Tibial nerve (tissue), 4 donors: ENCODE data around the gene TTC23. TPM values are rescaled to one million over a fixed set of nuclear protein-coding genes. Genes with fewer than 3 reads are reported as not detected.

ENCODE experiments used
- DNase-seq, 2 donors: peaks; one replicate each; pipeline ENCODE4 v3.0.0-alpha.2; 2019; ENCODE audit warnings: low spot score in 2 of 2
- H3K27ac ChIP-seq, 4 donors: fragments of 200-600 bp; sonication (generic) in 3 of 4; one replicate each; pipeline ENCODE4 v1.5.1; 2017 to 2019; ENCODE audit warnings: mild to moderate bottlenecking in 1 of 4
- H3K27me3 ChIP-seq, 2 donors: fragments of 200-600 bp; sonication (generic) in 1 of 2; one replicate each; pipeline versions ENCODE4 v1.5.1 to v1.6.0; 2017 to 2019
- H3K36me3 ChIP-seq, 3 donors: fragments of 200-600 bp; sonication (generic); one replicate each; pipeline ENCODE4 v1.5.1; 2018 to 2019
- H3K4me1 ChIP-seq, 4 donors: fragments of 200-600 bp; sonication (generic) in 3 of 4; one replicate each; pipeline ENCODE4 v1.5.1; 2017 to 2019
- H3K4me3 ChIP-seq, 4 donors: fragments of 200-600 bp; sonication (generic) in 3 of 4; one replicate each; pipeline ENCODE4 v1.5.1; 2017 to 2019; ENCODE audit warnings: mild to moderate bottlenecking in 1 of 4, moderate library complexity in 1 of 4
- H3K9me3 ChIP-seq, 4 donors: fragments of 200-600 bp; sonication (generic) in 3 of 4; one replicate each; pipeline ENCODE4 v1.5.1; 2017 to 2019
- EP300 ChIP-seq, 2 donors: sonication (generic); formaldehyde crosslinking; IDR thresholded peaks; one replicate each; pipeline ENCODE4 v1.6.1; 2017; ENCODE audit warnings: antibody characterized with exemption in 2 of 2, mild to moderate bottlenecking in 1 of 2
- POLR2A ChIP-seq, 2 donors: fragments of 450-650 bp; IDR thresholded peaks; one replicate each; pipeline ENCODE4 v1.6.1; 2017; ENCODE audit warnings: antibody characterized with exemption in 2 of 2, mild to moderate bottlenecking in 2 of 2, moderate library complexity in 2 of 2
- WGBS, 2 donors: methylation state at CpG; one replicate each; pipeline ENCODE4 v1.1.5; 2018; 5-methylcytosine and 5-hydroxymethylcytosine counted together
- total RNA-seq, 4 donors: library from RNA; depleted of rRNA; stranded (reverse); fragments of >200 nt; gene quantifications; one replicate each; pipeline ENCODE4 v1.1.0, GENCODE V29; 2016
- TF ChIP-seq, protein P1 (sequence below), 5 experiments: fragments of 200-600 bp in 3 of 5; fragments of 450-650 bp in 2 of 5; sonication (generic) in 3 of 5; IDR thresholded peaks; one replicate each; pipeline ENCODE4 v1.5.1; 2016 to 2019; ENCODE audit warnings: antibody characterized with exemption in 5 of 5, mild to moderate bottlenecking in 3 of 5, moderate library complexity in 2 of 5

TTC23 gene
- total RNA-seq, 4 donors from 2014 or later = 19.3 to 59.2 (median 25.7) TPM

DNA sequence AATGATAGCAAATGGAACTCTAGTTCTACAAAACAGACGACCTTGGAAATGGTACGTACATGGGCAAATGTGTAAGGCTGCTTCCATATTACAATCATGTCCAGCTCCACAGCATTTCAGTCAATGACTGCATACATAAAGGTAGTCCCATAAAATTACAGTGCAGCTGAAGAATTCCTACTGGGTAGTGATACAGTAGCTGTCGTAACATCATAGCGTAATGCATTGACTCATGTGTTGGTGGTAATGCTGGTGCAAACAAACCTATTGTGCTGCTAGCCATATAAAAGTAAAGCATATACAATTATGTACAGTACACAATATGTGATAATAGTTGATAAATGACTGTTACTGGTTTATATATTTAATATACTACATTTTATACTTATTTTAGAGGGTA, 18.5 kb downstream of the TTC23 start:
- no peaks in the 10 kb centered on the region for H3K27me3 ChIP-seq
- no peak overlapping the region for H3K27ac ChIP-seq
- 93 to 95% methylated on average over 4 of the region's 4 CpGs for WGBS, 2 donors
- no peaks in the 10 kb centered on the region for H3K9me3 ChIP-seq
- peaks cover 0 to 48% (median 0%) of the 10 kb centered on the region in 3 donors for H3K36me3 ChIP-seq
- H3K4me1 ChIP-seq = no peaks in the 10 kb centered on the region
- no peak overlapping the region for H3K4me3 ChIP-seq
- TF ChIP-seq, protein P1, sequence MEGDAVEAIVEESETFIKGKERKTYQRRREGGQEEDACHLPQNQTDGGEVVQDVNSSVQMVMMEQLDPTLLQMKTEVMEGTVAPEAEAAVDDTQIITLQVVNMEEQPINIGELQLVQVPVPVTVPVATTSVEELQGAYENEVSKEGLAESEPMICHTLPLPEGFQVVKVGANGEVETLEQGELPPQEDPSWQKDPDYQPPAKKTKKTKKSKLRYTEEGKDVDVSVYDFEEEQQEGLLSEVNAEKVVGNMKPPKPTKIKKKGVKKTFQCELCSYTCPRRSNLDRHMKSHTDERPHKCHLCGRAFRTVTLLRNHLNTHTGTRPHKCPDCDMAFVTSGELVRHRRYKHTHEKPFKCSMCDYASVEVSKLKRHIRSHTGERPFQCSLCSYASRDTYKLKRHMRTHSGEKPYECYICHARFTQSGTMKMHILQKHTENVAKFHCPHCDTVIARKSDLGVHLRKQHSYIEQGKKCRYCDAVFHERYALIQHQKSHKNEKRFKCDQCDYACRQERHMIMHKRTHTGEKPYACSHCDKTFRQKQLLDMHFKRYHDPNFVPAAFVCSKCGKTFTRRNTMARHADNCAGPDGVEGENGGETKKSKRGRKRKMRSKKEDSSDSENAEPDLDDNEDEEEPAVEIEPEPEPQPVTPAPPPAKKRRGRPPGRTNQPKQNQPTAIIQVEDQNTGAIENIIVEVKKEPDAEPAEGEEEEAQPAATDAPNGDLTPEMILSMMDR (IDR thresholded peaks at IDR 0.05) = no peak
- TF ChIP-seq POLR2A (IDR thresholded peaks at IDR 0.05) (no peak), EP300 (IDR thresholded peaks at IDR 0.05) (no peak)
- DNase-seq = no peak

DNA sequence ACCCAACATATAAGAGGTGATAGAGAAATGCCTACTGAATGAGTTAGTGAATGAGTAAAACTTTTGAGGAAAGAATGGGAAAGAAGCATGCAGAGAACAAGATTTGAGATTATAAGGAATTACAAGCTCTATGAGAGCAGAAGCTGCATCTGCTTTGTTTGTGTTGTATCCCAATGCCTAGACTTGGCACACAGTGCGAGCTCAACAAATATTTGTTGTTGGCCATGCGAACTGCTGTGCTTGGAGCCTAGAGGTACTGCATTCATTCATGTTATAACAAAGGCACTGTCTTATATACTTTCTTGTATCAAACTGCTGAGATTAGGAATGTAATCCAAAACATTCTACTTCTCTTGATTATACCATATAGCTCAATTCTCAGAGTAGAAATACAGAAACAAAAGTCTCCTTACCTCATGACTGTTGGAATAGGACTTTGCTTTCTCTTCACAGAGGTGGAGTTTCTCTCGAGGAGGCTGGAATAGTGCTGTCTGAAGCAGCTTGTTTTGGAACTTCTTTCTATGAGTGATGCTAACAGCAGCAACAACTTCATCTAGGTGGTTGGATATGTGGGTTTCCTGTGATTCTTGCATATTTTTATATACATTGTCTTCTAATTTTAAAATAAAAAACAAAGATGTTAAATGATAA, 21.1 kb downstream of the TTC23 start:
- Histone ChIP-seq H3K27me3 (no peaks in the 10 kb centered on the region), H3K27ac (no peak overlapping the region), H3K4me1 (no peaks in the 10 kb centered on the region), H3K4me3 (no peak overlapping the region), H3K36me3 (peaks cover 0 to 59% (median 0%) of the 10 kb centered on the region in 3 donors), H3K9me3 (no peaks in the 10 kb centered on the region)
- WGBS, 2 donors = 79 to 87% methylated on average over 3 of the region's 3 CpGs
- no peak for DNase-seq
- TF ChIP-seq POLR2A (IDR thresholded peaks at IDR 0.05) = no peak
- TF ChIP-seq EP300 (IDR thresholded peaks at IDR 0.05) = no peak
- TF ChIP-seq, protein P1 (IDR thresholded peaks at IDR 0.05) = no peak

DNA sequence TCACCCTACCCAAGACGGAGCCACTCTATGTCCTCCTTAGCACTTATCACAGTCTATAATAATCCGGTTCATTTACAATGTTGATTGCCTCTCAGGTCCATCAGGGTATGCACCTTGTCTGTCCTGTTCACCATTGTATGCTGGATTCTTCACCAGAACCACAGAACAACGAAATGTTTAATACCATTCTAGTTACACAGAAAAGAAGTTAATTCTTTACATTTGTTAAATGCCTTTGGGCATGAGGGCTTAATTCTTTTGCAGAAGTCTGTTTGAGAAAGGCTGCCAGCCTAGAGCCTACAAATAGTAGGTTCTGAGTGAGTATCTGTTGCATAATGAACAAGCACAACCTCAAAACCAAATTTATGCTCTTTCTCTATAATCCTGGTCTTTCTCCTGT, 22.6 kb downstream of the TTC23 start:
- no peaks in the 10 kb centered on the region for H3K9me3 ChIP-seq
- no peaks in the 10 kb centered on the region for H3K4me1 ChIP-seq
- no peak for TF ChIP-seq POLR2A (IDR thresholded peaks at IDR 0.05)
- no peak for TF ChIP-seq EP300 (IDR thresholded peaks at IDR 0.05)
- TF ChIP-seq, protein P1 (IDR thresholded peaks at IDR 0.05) = no peak
- DNase-seq = no peak
- no peak overlapping the region for H3K27ac ChIP-seq
- no peak overlapping the region for H3K4me3 ChIP-seq
- no peaks in the 10 kb centered on the region for H3K27me3 ChIP-seq
- 41 to 73% methylated on average over 3 of the region's 3 CpGs for WGBS, 2 donors
- H3K36me3 ChIP-seq = peaks cover 0 to 67% (median 0%) of the 10 kb centered on the region in 3 donors

DNA sequence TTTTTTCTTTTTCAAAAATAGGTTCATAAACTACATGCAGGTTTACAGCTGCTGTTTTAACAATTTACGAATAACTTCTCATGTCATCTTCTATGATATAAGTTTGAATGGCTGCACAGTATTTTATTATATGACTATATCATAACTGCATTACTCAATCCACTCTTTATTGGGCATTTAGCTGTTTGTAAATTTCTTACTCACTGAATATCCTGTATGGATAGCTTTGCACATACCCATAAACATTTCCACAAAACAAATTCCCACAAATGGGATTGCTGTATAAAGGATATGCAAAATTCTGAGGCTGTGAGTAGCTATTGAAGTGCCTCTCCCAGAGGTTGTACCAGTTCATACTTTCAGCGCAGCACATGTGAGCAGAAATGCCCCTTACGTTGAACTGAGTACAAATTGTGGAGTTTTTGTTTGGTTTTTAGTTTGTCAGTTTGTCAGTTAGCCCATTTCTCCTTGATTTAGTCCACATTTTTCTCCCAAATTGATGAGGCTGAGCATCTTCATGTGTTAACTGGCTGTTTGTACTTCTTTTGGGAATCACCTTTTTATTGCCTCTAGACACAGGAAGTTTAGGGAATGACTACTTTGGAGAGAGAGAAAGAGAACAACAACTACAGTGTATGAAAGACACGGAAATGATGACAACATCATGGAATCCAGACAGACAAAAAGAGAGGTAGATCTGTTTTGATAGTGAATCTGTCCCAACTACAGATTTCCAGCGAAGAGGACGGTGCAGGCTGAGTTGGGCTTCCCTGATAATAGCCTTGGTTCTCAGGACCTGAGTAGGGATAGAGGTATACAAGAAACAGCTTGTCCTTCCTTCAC, 24.8 kb downstream of the TTC23 start:
- WGBS, 2 donors = 84 to 88% methylated on average over 6 of the region's 6 CpGs
- Histone ChIP-seq H3K36me3 (peaks cover 0 to 81% (median 0%) of the 10 kb centered on the region in 3 donors), H3K4me3 (no peak overlapping the region), H3K27ac (no peak overlapping the region), H3K9me3 (no peaks in the 10 kb centered on the region), H3K27me3 (no peaks in the 10 kb centered on the region), H3K4me1 (no peaks in the 10 kb centered on the region)
- TF ChIP-seq, protein P1 (IDR thresholded peaks at IDR 0.05) = no peak
- no peak for TF ChIP-seq EP300 (IDR thresholded peaks at IDR 0.05)
- TF ChIP-seq POLR2A (IDR thresholded peaks at IDR 0.05) = no peak
- DNase-seq = no peak
